VCaP (cell line): ENCODE data around the gene CAPN5.

ENCODE experiments used
- H3K27ac ChIP-seq: fragments of 450-650 bp; 2 replicates; pipeline ENCODE4 v1.5.1; 2017
- TF ChIP-seq, protein P1 (sequence below): fragments of 450-650 bp; conservative IDR thresholded peaks from 2 replicates; pipeline ENCODE4 v1.5.1; 2017; ENCODE audit warnings: mild to moderate bottlenecking, moderate library complexity

Gene CAPN5

DNA sequence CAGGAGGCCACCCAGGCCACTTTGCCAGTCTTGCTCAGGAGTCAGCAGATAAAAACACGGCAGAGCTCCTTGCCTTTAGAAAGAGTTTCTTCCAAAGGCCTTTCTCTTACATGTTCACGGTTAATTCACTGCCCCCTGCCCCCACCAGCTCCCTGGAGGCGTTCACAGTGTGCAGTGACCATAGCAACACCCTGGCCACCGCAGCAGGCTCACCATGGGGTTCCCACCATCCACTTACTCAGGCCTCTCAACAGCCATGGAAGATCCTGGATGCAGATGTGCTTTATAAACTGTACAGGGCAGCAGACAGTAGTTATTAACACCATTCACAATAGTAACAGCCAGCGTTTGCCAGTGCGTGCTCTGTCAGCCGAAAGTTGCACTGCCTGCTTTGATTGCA lies 50.7 kb downstream of the CAPN5 start:
- TF ChIP-seq, protein P1, sequence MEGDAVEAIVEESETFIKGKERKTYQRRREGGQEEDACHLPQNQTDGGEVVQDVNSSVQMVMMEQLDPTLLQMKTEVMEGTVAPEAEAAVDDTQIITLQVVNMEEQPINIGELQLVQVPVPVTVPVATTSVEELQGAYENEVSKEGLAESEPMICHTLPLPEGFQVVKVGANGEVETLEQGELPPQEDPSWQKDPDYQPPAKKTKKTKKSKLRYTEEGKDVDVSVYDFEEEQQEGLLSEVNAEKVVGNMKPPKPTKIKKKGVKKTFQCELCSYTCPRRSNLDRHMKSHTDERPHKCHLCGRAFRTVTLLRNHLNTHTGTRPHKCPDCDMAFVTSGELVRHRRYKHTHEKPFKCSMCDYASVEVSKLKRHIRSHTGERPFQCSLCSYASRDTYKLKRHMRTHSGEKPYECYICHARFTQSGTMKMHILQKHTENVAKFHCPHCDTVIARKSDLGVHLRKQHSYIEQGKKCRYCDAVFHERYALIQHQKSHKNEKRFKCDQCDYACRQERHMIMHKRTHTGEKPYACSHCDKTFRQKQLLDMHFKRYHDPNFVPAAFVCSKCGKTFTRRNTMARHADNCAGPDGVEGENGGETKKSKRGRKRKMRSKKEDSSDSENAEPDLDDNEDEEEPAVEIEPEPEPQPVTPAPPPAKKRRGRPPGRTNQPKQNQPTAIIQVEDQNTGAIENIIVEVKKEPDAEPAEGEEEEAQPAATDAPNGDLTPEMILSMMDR = no peak

DNA sequence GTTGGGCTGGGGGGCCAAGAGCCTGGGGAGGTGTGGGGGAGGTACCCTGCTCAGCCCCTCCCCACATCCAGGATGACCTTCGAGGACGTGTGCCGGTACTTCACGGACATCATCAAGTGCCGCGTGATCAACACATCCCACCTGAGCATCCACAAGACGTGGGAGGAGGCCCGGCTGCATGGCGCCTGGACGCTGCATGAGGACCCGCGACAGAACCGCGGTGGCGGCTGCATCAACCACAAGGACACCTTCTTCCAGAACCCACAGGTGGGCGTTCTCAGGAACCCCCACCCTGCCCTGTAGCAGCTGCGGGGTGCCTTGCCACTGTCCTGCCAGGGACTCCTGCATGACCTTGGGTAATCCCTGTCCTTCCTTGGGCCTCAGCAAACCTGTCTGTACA lies 51.3 kb downstream of the CAPN5 start:
- no peak overlapping the region for H3K27ac ChIP-seq
- TF ChIP-seq, protein P1 = no peak

More for the DNA sequence above, 50.7 kb downstream of the CAPN5 start:
- H3K27ac ChIP-seq = no peak overlapping the region

DNA sequence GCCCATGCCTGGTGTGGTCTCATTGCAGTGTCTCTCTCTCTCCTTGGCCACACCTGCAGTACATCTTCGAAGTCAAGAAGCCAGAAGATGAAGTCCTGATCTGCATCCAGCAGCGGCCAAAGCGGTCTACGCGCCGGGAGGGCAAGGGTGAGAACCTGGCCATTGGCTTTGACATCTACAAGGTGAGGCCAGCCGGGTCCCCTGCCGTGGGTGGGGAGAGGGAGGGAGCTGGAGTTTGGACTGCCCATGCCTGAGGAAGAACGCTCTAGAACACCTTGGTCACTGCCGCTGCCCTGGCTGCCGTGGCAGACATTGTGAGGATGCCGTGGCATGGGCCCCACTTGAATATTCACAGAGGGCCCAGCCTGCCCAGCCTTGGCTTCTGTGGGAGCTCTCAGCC lies 52.2 kb downstream of the CAPN5 start:
- H3K27ac ChIP-seq = no peak overlapping the region
- TF ChIP-seq, protein P1 = no peak

DNA sequence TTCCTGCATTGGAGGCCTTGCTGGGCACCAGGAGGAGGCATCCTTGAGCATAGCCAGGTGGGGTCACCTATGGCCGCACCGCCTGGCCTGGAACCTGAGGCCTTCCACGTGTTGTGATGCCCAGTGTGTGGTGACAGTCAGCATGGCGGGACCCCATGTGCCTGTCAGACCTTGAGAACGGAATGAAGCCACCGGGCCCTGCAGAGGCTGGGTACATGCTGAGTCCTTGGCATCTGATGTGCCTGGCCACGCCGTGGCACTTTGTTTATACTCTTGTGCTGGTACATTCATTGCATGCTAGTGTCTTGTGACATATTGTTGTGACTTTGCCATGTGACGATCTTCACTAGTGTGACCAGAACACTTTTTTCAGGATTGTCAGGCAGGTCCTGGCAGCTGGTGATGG lies 52.8 kb downstream of the CAPN5 start:
- H3K27ac ChIP-seq = no peak overlapping the region
- TF ChIP-seq, protein P1 = no peak

DNA sequence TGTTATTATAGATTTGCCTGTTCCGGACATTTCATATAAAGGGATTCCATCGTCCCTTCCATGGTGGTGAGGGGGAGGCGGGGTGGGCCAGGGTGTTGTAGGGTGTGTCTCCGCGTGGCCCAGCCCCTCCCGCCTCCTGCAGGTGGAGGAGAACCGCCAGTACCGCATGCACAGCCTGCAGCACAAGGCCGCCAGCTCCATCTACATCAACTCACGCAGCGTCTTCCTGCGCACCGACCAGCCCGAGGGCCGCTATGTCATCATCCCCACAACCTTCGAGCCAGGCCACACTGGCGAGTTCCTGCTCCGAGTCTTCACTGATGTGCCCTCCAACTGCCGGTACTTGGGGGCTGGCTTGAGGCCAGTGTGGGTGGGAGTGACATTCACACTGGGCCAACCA lies 53.8 kb downstream of the CAPN5 start:
- TF ChIP-seq, protein P1 = no peak
- no peak overlapping the region for H3K27ac ChIP-seq

DNA sequence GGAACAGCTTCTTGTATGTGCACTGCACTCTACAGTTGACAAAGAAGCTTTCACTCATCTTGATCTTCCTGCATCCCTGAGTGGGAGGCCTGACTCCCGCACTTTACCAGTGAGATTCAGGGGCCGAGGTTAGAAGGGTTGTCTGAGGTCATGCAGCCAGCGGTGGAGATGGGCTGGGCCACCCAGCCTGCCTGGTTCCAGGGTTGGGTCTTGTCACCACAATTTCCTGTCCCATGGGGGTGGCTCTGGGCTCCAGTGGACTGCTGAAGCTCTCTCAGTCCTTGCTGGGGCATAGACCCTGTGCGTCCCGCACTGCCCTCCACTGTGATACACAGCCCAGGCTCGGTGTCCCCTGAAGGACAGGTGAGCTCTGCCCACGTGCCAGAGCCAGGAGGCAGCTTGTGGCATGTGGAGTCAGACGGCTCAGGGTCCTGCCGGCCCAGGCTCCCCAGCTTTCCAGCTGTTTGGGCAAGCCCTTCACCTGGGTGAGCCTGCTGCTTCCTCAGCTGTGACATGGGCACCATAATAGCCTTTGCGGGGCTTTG lies 54.4 kb downstream of the CAPN5 start:
- TF ChIP-seq, protein P1 = no peak
- H3K27ac ChIP-seq = no peak overlapping the region

DNA sequence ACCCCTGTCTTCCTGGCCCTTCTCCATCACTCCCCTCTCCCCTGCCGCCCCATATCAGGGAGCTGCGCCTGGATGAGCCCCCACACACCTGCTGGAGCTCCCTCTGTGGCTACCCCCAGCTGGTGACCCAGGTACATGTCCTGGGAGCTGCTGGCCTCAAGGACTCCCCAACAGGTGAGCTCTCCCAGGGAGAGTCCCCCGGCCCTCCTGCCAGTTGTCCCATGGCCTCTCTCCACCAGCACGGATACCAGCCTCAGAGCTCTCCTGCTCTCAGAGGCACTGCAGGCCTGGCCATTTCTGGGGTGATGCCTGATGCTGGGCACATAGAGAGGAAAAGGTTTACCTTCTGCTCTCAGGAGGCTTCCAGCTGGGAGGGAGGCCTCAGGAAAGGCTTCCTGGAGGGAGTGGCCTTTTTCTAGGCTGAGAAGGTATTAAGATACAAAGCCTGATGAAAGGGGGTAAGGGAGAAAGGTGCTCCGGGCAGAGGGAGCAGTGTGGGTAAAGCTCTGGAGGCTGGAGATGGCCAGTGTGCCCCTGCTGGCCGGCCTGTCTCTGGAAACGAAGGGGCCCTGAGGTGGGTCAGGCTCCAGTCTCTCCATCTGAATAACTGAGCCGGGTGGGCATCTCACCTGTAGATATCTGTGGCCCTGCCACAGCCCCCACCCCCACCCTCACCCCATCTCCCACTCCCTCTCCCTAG lies 55.3 kb downstream of the CAPN5 start:
- no peak overlapping the region for H3K27ac ChIP-seq
- TF ChIP-seq, protein P1 = no peak
